ENCODE results near the gene PNPLA7. TPM values are rescaled to one million over a fixed set of nuclear protein-coding genes. Genes with fewer than 3 reads are reported as not detected.

Gene PNPLA7
- total and polyA plus RNA-seq, 10 of the 15 experiments (the other 5 are each of a cell fraction or from before 2014, with no cell fraction given), result 0.04 to 0.85 (median 0.19) TPM; not detected in 1

DNA sequence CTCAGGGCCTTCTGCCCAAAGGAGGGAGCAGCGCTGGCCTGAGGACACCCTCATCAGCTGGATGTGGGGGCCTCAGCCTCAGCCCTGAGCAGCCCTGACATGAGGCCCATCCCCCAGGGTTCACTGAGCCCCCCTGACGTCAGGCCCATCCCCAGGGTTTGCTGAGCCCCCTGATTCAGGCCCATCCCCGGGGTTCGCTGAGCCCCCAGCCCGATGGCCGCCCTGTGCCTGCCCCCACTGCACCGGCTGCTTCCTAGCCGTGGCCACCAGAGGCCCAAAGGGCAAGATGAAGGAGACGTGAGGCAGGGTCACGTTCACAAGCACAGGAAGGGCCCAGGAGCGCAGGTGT lies 71.6 kb downstream of the PNPLA7 start:
- ChIA-PET RAD21 (ENCODE audit: unreplicated experiment) (no interaction called here), SMC1A (ENCODE audit: uncharacterized antibody, unreplicated experiment) (no interaction called here), POLR2A (no interaction called here), CTCF (no interaction called here)
- ATAC-seq, result no peak
- Histone ChIP-seq H3K36me3 (ENCODE audit: control insufficient read depth in 2 of 2, insufficient read depth in 2 of 2, low read length in 1 of 2) (no peaks in the 10 kb centered on the region), H3K27me3 (replicated peaks in 1 of 2; ENCODE audit: control insufficient read depth in 2 of 2, insufficient read depth in 2 of 2, low read length in 1 of 2) (no peaks in the 10 kb centered on the region), H3K9ac (ENCODE audit: control insufficient read depth, insufficient read depth, low read length) (no peak overlapping the region), H3K4me1 (ENCODE audit: control insufficient read depth, insufficient read depth, low read length) (no peaks in the 10 kb centered on the region), H3K79me2 (ENCODE audit: control insufficient read depth, insufficient read depth, low read length) (no peaks in the 10 kb centered on the region), H3K4me3 (no peak overlapping the region), H2AFZ (ENCODE audit: control insufficient read depth, low read depth, low read length) (no peak overlapping the region), H4K20me1 (ENCODE audit: control insufficient read depth, insufficient read depth) (no peaks in the 10 kb centered on the region), H3K4me2 (ENCODE audit: control insufficient read depth, insufficient read depth) (no peak overlapping the region), H3K9me3 (replicated peaks; ENCODE audit: control insufficient read depth, insufficient read depth, low read length) (peaks cover 6% of the 10 kb centered on the region; the same call in 2 of the 3 replicates), H3K27ac (ENCODE audit: control insufficient read depth, insufficient read depth) (no peak overlapping the region)
- no TSS peak for BruUV-seq (replicated peaks)
- TF ChIP-seq, protein P1, sequence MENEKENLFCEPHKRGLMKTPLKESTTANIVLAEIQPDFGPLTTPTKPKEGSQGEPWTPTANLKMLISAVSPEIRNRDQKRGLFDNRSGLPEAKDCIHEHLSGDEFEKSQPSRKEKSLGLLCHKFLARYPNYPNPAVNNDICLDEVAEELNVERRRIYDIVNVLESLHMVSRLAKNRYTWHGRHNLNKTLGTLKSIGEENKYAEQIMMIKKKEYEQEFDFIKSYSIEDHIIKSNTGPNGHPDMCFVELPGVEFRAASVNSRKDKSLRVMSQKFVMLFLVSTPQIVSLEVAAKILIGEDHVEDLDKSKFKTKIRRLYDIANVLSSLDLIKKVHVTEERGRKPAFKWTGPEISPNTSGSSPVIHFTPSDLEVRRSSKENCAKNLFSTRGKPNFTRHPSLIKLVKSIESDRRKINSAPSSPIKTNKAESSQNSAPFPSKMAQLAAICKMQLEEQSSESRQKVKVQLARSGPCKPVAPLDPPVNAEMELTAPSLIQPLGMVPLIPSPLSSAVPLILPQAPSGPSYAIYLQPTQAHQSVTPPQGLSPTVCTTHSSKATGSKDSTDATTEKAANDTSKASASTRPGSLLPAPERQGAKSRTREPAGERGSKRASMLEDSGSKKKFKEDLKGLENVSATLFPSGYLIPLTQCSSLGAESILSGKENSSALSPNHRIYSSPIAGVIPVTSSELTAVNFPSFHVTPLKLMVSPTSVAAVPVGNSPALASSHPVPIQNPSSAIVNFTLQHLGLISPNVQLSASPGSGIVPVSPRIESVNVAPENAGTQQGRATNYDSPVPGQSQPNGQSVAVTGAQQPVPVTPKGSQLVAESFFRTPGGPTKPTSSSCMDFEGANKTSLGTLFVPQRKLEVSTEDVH (IDR thresholded peaks at IDR 0.05; ENCODE audit: low read depth, partially characterized antibody), result no peak
- TF ChIP-seq JUND (IDR thresholded peaks at IDR 0.05; ENCODE audit: low read depth, low read length) (no peak), RBBP5 (conservative IDR thresholded peaks at IDR 0.05) (no peak), YBX1 (IDR thresholded peaks at IDR 0.05) (no peak), HDAC2 (IDR thresholded peaks at IDR 0.05) (no peak)
- TF ChIP-seq, protein P2, sequence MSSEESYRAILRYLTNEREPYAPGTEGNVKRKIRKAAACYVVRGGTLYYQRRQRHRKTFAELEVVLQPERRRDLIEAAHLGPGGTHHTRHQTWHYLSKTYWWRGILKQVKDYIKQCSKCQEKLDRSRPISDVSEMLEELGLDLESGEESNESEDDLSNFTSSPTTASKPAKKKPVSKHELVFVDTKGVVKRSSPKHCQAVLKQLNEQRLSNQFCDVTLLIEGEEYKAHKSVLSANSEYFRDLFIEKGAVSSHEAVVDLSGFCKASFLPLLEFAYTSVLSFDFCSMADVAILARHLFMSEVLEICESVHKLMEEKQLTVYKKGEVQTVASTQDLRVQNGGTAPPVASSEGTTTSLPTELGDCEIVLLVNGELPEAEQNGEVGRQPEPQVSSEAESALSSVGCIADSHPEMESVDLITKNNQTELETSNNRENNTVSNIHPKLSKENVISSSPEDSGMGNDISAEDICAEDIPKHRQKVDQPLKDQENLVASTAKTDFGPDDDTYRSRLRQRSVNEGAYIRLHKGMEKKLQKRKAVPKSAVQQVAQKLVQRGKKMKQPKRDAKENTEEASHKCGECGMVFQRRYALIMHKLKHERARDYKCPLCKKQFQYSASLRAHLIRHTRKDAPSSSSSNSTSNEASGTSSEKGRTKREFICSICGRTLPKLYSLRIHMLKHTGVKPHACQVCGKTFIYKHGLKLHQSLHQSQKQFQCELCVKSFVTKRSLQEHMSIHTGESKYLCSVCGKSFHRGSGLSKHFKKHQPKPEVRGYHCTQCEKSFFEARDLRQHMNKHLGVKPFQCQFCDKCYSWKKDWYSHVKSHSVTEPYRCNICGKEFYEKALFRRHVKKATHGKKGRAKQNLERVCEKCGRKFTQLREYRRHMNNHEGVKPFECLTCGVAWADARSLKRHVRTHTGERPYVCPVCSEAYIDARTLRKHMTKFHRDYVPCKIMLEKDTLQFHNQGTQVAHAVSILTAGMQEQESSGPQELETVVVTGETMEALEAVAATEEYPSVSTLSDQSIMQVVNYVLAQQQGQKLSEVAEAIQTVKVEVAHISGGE (CRISPR knock-in tag; IDR thresholded peaks at IDR 0.05), result no peak
- DNase-seq (ENCODE audit: low read depth, low spot score), result no peak
- intact Hi-C loops (cut with micrococcal nuclease; ENCODE audit: unreplicated experiment) (no loop called here), in situ Hi-C loops (cut with MboI) (no loop called here)
- no peak for FAIRE-seq
- 42% methylated on average over 11 of the region's 11 CpGs for WGBS (ENCODE audit: insufficient coverage, insufficient replicate concordance, low lambda C conversion rate, missing lambda C conversion rate)

Data from GM12878 (cell line).